ENCODE results near the gene NAPA.
"Not testable (repeated sequence)": the region's sequence is repeated elsewhere in the genome, so short reads cannot be mapped to it uniquely, and the experiment has no call there.

The NAPA gene

DNA sequence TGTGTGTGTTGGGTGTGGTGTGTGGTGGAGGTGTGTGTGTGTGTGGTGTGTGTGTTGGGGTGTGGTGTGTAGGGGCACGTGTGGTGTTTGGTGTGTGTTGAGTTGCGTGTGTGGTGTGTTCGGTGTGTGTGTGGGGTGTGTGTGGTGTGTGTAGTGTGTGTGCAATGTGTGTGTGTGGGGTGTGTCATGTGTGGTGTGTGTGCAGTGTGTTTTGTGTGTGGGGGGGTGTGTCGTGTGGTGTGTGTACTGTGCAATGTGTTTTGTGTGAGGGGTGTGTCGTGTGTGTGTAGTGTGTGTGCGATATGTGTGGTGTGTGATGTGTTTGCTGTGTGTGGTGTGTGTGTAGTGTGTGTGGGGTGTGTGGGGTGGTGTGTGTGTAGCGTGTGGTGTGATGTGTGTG is 24.8 kb downstream of the NAPA start:
- H3K4me3 ChIP-seq (ENCODE audit: control insufficient read depth, low read depth, low read length), result no peak overlapping the region
- TF ChIP-seq, protein P1, sequence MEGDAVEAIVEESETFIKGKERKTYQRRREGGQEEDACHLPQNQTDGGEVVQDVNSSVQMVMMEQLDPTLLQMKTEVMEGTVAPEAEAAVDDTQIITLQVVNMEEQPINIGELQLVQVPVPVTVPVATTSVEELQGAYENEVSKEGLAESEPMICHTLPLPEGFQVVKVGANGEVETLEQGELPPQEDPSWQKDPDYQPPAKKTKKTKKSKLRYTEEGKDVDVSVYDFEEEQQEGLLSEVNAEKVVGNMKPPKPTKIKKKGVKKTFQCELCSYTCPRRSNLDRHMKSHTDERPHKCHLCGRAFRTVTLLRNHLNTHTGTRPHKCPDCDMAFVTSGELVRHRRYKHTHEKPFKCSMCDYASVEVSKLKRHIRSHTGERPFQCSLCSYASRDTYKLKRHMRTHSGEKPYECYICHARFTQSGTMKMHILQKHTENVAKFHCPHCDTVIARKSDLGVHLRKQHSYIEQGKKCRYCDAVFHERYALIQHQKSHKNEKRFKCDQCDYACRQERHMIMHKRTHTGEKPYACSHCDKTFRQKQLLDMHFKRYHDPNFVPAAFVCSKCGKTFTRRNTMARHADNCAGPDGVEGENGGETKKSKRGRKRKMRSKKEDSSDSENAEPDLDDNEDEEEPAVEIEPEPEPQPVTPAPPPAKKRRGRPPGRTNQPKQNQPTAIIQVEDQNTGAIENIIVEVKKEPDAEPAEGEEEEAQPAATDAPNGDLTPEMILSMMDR (conservative IDR thresholded peaks at IDR 0.05; ENCODE audit: control insufficient read depth, insufficient read depth, low read depth, low read length), result no peak
- DNase-seq (ENCODE audit: low read depth), result no peak

DNA sequence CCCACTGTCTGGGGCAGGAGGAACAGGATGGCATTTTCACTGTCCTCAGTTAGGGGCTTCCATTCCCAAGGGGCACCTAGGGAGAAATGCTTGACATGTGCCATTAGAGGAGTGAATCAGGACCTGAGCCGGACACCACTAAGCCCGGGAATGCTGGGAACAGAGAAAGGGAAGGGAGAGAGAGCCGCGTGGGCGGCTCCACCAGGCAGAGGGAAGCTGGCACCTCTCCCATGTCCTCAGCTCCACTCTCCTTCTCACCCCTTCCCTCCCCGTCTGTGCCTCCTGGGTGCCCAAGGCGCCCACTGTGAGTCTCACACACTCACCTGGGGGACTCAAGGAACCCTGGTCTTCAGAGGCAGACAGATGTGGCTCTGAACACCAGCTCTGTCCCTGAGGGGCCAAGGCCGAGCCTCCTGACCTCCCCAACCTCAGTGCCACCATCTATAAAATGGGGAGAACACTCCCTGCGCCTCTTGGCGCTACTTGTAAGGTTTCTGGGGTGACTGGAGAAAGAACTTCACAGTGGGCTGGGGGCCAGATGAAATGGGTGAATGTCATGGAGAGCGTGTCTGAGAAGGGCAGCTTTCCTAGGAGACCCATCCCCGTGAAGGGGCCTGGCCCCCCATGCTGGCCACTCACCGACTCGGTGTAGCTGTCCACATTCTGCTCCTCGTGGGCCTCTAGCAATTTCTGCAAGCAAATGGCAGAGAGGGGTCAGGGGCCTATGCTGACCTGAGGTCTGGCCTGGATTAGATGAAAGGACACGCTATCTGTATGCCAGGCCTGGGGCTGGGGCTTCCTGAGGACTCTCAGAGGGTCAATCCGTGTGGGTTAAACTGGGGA is 25.6 kb downstream of the NAPA start:
- DNase-seq (ENCODE audit: low read depth), result peak; percentile 59
- TF ChIP-seq, protein P1 (conservative IDR thresholded peaks at IDR 0.05; ENCODE audit: control insufficient read depth, insufficient read depth, low read depth, low read length), result no peak
- no peak overlapping the region for H3K4me3 ChIP-seq (ENCODE audit: control insufficient read depth, low read depth, low read length)

DNA sequence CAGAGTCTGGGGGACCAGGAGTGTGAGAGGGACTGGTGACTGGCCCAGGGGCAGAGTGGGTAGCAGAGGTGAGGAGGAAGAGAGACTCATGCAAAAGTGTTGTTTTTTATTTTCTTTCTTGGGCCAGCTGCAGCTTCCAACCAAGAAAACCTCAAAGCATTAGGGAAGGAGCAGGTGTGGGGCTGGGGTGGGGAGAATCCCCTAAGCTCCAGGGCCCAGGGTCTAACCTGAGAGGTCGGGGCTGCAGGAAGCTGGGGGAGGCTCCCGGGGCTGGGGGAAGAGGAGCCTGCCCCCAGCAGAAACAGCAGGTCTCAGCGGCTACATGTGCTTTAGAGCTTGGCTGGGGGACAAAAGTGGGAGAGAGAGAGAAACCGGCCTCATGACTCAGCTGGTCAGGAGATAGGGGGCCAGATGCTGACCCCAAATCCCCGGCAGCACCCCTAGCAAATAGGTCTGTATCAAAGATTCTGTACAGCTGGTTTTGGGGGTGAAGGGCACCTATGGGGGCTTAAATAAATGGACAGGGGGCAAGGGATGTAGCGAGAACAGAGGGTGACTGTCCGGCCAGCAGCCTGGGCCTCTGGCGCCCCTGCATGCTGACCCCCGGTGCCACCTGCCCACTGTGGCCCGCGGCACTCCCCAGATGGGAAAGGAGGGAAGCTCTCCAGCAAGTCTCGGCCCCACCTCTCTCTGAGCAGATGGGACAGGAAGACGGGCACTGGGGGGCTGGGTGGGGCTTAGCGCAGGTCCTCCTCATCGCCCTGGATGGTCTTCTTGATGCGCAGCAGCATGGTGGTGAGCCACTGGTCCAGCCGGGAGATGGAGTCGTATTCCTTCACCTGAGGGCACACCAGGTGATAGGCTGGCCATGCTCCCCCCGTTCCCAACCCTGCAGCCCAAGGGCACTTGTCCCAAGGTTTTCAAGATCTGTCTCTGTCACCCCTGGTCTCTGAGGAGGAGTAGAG is 27.0 kb downstream of the NAPA start:
- TF ChIP-seq, protein P1 (conservative IDR thresholded peaks at IDR 0.05; ENCODE audit: control insufficient read depth, insufficient read depth, low read depth, low read length), result no peak
- DNase-seq (ENCODE audit: low read depth), result no peak
- H3K4me3 ChIP-seq (ENCODE audit: control insufficient read depth, low read depth, low read length), result no peak overlapping the region

DNA sequence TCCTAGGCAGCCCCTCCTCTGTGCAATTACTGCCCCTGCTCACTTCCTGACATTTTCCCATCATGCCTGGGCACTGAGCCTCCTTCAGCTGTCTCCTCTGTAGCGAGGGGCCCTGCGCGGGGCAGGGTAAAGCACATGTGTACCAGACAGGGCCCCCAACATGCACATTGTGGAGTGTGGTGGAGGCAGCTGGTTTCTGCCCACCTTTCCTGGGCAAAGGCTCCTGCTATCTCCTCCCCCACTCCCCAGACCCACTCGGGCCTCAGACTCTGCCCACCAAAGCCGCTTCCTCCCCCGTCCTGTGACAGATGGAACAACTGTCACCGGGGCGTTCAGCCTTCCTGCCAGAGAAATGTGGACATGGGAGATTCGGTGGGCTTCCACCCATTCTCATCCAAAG is 28.0 kb downstream of the NAPA start:
- no peak overlapping the region for H3K4me3 ChIP-seq (ENCODE audit: control insufficient read depth, low read depth, low read length)
- TF ChIP-seq, protein P1 (conservative IDR thresholded peaks at IDR 0.05; ENCODE audit: control insufficient read depth, insufficient read depth, low read depth, low read length), result no peak
- DNase-seq (ENCODE audit: low read depth), result no peak

DNA sequence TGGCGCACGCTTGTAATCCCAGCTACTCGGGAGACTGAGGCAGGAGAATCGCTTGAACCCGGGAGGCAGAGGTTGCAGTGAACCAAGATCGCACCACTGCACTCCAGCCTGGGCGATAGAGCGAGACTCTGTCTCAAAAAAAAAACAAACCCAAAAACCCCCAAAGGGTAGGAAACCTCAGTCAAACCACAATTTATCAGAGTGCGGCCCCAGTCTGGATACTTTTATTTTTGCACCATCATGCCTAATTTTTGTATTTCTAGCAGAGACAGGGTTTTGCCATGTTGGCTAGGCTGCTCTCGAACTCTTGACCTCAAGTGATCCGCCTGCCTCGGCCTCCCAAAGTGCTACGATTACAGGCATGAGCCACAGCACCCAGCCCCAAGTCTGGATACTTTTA is 28.6 kb downstream of the NAPA start:
- DNase-seq (ENCODE audit: low read depth); H3K4me3 ChIP-seq (ENCODE audit: control insufficient read depth, low read depth, low read length): not testable (repeated sequence)

DNA sequence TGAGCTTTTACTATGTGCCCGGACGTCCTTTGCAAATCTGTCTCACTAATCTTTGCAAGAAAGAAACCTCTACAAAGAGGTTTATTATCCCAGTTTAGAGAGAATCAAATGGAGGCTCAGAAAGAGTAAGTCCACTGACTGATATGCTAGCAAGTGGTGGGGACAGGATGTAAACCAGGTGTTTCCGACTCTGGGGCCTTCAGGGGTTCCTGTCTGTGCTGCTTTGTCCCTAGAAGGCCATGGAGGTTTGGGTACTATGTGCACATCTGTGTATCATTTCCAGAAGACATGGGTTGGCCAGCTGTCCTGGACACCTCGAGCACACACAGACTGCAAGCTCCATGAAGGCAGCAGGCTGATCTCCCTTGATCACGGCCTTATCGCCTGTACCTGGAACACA is 29.7 kb downstream of the NAPA start:
- DNase-seq (ENCODE audit: low read depth), result no peak
- TF ChIP-seq, protein P1 (conservative IDR thresholded peaks at IDR 0.05; ENCODE audit: control insufficient read depth, insufficient read depth, low read depth, low read length), result no peak
- H3K4me3 ChIP-seq (ENCODE audit: control insufficient read depth, low read depth, low read length), result no peak overlapping the region

Data from fibroblast of mammary gland (primary cell).